Caki2 (cell line): ENCODE measurements around the gene C16orf95. TPM values are rescaled to one million over a fixed set of nuclear protein-coding genes. Genes with fewer than 3 reads are reported as not detected.

ENCODE experiments used
- DNase-seq: peaks from one replicate; pipeline ENCODE4 v3.0.0-alpha.2; 2015; ENCODE audit warnings: low read depth
- in situ Hi-C: cut with HindIII; loops from 2 replicates; pipeline ENCODE4 v1.10.0; 2016; ENCODE audit warnings: low sequenced_read_pairs, low pct_unique_long_range_greater_than_20kb, mixed read lengths
- total RNA-seq: library from RNA; depleted of rRNA; stranded (reverse); fragments of >200 nt; shearing (Covaris generic); gene quantifications from 2 replicates; pipeline ENCODE4 v1.2.3, GENCODE V29; 2014; ENCODE audit warnings: low replicate concordance

Gene C16orf95
- total RNA-seq, 1 experiment from 2014 or later: 10.1 TPM

DNA sequence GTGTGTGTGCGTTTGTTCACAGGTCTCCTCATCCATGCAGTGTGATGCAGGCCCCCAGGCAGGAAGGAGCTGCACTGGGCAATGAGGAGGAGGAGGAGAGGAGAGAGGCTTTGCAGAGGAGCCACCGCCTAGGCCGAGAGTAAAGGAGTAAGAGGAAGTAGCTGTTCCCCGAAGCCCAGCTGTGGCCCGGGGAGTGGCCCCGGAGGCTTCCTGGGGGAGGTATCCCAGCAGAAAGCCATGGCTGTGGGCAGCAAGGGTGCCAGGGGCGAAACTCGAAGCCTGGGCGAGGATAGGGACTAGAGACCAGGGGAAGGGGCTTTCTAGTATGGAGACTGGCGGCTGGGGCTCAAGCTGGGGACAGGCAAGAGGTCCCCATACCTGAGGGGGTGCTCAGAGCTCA is 12.2 kb downstream of the C16orf95 start:
- in situ Hi-C loops: no loop called here
- no peak for DNase-seq

DNA sequence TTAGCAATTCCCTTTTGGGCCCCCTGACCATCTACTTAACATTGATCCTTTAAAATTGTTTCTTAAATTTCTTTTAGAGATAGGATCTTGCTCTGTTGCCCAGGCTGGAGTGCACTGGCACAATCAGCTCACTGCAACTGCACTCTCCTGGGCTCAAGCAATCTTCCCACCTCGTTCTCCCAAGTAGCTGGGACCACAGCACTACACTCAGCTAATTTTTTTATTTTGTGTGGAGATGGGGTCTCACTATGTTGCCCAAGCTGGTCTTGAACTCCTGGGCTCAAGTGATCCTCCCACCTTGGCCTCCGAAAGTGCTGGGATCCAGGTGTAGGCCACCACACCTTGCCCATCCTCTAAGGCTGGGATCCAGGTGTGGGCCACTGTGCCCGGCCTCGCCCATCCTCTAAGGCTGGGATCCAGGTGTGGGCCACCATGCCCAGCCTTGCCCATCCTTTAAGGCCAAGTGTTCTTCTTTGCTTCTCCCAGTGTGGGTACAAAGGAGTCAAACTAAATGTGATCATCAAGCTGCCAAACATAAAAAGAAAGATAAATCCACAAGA is 13.2 kb downstream of the C16orf95 start:
- in situ Hi-C loops: no loop called here
- no peak for DNase-seq

GRCh38 chr16:87303431-87303930 is 13.7 kb downstream of the C16orf95 start:
- in situ Hi-C loops: no loop called here
- no peak for DNase-seq

DNA sequence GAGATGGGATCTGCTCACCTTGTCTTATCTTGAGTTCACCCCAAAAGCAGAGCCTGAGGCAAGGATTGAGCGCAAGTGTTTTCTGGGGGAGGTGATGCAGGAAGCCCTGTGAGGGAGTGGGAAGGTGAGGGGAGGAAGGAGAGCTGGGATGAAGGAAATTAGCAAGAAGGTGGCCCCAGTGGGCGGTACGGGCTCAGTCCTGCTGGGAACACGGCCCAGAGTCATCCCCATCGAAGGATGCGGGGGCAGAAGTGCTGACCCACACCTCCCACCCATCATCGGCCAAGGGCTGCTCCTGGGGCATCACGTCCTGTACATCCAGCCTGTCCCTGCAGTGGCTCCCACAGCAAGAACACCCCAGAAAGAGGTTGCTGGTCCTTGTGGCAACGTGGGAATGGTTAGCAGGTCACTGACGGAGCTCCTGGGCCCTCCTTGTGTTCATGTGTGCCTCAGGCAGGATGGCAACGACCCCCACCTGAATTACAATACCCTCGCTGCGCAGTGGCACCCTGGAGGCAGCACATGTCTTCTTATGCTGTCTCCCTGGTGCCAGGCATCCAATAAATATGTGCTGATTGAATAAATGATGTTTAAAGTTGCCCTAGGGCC is 18.2 kb downstream of the C16orf95 start:
- in situ Hi-C loops: no loop called here
- no peak for DNase-seq

GRCh38 chr16:87297918-87298631 is 19.1 kb downstream of the C16orf95 start:
- no peak for DNase-seq
- in situ Hi-C loops: no loop called here

DNA sequence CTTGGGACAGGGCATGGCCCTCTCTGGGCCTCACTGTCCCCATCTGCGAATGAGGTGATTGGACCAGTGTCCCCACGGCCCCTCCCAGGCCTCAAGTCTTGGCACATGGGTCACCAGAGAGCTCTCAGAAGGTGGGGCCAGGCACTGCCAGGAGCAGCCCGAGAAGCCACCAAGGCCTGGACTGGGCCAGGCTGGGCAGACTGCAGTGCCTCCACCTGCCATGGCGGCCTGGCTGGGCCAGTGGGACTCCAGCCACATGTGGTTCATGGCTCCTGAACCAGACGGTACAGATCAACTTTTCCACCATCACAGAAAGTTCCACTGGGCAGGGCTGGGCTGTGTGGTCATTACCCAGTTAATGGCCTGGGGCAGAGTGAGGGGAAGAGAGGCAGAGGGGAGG is 19.8 kb downstream of the C16orf95 start:
- in situ Hi-C loops: no loop called here
- no peak for DNase-seq

- in situ Hi-C loops: no loop called here
- DNase-seq: no peak
Measured at GRCh38 chr16:87295661-87296531, 21.3 kb downstream of the C16orf95 start.

DNA sequence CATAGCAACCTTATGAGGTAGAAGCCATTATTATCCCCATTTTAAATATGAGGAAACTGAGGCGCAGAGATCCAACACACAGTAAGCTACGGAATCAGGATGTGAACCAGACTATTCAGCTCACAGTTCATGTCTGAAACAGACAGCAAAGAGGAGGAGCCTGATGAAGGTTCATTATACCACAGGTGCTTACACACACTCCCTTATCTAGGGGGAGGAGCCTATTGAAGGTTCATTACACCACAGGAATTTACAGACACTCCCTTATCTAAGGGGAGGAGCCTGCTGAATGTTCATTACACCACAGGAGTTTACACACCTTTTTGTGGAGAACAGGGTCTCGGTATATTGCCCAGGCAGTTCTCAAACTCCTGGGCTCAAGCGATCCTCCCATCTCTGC is 21.9 kb downstream of the C16orf95 start:
- peak; percentile 51 for DNase-seq
- in situ Hi-C loops: no loop called here

GRCh38 chr16:87293990-87294389 is 23.2 kb downstream of the C16orf95 start:
- in situ Hi-C loops: no loop called here
- no peak for DNase-seq

DNA sequence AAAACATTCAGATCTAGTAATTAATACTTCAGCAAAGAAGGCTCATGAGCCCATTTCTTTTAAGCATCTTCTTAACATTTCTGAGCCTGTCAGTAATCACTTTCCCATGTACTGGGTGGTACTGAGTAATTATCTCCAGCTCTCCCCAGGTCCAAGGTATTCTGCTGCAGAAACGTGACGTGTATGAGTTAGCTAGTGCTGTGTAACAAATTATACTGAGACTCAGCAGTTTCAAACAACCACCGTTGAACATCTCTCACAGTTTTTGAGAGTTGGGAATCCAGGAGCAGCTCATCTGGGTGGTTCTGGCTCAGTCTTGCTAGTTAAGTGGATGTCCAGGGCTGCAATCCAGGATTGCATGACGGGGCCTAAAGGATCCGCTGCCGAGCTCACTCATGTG is 25.2 kb downstream of the C16orf95 start:
- no peak for DNase-seq
- in situ Hi-C loops: no loop called here

GRCh38 chr16:87288753-87289362 is 28.3 kb downstream of the C16orf95 start:
- in situ Hi-C loops: no loop called here
- no peak for DNase-seq

GRCh38 chr16:87286839-87287626 is 30.2 kb downstream of the C16orf95 start:
- in situ Hi-C loops: no loop called here
- DNase-seq: no peak

DNA sequence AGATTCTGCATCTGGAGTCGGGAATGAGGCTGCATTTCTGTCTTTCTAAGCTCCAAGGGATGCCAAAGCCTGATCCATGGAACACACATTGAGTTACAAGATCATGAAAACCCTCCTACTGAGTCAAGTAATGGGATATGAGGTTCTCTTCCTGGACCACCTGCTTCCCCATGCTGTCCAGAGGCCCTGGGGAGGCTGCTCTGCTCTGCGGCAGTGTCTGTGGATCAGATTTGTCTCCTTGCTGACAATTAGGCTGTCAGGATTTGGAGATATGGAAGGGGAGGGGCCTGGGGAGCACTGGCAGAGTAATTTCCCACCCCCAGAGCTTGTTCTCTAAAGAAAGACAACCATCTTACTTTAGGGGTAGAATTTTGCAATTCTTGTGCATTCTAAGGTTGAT is 33.0 kb downstream of the C16orf95 start:
- in situ Hi-C loops: no loop called here
- DNase-seq: no peak

DNA sequence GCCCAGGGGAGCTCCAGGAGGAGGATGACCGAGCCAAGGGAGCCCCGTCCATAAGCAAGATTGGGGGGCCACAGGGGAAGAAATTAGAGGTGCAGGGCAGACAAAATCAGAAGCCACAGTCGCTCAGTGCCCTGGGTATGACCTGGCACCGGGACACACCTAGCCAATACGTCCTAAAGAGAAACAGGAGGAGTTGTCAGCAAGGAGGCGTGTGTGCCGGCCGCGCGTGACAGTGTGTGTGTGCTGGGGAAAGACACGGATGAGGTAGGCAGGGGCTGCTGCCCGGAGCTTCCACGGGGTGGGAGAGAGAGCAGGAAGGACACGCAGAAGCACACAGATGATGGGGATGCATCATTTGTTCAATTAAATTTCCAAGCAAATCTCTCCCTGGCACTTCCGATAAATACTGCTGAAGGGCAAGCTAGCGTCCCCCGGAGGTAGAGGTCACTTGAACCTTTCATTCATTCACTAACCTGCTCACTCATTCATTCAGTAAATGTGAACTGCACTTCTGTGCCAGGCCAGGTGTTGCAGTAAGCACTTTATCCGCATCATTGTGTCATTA is 38.0 kb downstream of the C16orf95 start:
- no peak for DNase-seq
- in situ Hi-C loops: no loop called here

DNA sequence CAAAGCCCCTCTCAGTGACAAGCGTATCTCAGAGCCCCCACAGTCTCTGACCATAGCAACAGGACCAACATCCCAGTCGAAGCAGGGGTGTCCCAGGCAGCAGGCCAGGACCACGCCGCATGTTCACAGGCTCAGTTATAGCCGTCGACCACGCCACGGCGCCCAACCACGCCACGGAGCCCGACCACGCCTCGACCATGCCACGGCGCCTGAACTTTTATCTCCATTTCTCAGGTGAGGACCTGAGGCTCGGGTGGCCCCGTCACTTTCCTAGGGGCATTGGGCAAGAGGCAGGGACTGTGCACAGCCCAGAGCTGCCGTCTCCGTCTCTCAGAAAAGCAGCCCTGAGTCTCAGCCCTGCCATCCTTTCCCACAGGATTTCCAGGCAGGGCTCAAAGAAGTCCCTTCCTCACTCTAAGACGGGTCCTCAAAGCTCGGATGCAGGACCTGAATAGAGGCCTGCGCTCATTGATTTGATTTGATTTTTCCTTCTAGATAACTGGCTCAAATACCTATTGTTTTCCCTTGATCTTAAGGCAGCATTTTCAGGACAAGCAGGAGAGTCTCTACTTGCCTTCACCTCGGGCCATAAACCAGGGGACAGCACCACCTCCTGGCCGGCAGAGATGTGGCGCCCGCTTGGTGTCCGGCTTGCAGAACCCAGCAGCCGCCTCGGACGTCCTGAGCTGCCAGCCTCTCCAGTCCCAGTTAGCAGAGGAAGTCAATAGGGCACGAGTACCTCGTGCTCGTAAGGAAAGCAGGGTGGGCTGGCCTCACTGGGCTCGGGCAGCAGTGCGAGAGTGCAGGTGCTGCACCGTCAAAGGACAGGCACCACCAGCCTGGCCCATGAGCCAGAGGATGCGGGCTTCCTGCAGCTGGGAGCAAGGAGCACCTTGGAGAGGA is 38.8 kb downstream of the C16orf95 start:
- DNase-seq: peak; percentile 59
- in situ Hi-C loops: no loop called here

GRCh38 chr16:87276924-87277323 is 40.3 kb downstream of the C16orf95 start:
- in situ Hi-C loops: no loop called here
- DNase-seq: no peak
